Activated CD8-positive, alpha-beta memory T cell treated with anti-CD3 and anti-CD28 coated beads, Interleukin-2, amount 50 U/mL, for 1 hour (primary cell): Measurements from ENCODE around the gene ITGA11.

ENCODE experiments used
- DNase-seq: peaks from one replicate; pipeline ENCODE4 v3.0.0-alpha.2; 2020; ENCODE audit errors: extremely low read depth

ITGA11 gene

DNA sequence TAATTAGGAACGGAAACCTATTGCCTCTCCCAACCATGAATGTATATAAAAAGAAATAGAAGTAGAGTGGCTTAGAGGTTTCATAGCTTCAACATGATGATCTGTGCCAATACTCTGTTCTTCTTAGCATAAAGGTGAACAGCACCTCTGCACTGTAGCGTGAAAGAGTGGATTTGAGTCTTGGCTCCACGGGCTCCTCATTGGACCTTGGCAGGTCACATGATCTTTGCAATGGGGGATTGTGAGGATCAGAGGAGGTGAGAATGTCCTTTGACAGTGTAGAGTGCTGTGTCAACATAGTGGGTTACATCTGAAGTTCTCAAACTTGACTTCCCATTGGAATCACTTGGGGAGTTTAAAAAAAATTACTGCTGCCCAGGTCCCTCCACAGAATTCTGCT is 103.0 kb downstream of the ITGA11 start:
- DNase-seq = no peak

DNA sequence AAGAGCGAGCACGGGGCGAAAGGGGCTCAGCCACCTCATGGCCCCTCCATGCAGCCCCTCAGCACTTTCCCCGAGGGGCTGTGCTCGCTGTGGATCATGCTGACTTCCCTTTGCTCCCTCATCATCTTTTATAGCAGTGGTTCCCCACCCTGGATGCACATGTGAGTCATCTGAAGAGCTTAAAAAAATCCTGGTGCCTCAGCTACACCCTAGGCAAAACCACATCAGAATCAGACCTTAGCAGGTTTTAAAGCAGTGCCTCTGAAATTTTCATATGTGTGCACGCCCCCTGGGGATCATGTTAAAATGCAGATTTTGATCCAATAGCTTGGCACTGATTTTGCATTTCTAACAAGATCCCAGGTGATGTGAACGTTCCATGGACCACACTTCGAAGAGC is 103.5 kb downstream of the ITGA11 start:
- DNase-seq = no peak

DNA sequence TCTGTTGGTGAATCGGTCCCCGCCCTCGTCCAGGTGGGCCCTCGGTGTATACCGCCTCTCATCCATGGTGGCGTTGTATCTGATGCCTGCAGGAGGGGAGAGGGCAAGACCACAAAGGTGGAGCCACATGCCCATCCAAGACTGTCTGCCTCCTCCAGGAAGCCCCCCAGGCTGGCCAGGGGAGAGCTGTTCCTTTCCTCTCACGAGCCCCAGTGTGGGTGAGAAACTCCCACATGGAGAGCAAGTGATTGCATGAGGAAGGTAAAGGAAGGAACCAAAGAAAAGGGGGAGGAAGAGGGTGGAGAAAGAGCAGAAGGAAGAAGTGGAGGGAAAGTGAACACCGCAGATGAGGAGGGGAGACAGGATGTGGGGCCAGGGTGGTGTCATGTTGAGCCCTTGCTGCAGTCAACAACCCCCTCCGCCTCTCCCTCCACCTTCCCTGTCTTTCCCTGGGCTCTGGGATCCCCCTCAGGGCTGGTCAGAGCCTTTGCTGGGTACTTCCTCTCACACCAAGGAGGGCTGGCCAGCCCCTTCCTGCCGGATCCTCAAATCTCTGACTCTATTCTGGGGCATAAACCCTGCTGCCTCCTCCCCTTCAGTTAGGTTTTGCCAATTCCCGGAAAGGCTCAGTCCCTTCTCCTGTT is 105.1 kb downstream of the ITGA11 start:
- DNase-seq = no peak

DNA sequence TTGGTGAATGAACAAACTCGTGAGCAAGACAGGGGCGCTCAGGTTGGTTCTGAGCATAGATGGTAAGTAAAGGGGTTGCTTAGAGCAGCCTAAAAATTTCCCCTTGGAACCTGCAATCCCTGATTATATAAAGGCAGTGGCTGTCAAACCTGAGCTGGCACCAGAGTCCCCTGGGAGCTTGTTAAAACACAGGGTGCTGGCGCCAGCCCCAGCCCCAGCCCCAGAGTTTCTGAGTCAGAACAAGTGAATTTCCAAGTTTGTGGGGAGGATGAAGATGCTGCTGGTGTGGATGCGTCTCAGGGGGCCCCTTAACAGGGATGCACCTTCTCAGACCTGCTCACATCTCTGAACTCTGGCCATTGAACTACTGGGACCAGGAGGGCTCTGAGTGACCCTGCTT is 106.2 kb downstream of the ITGA11 start:
- DNase-seq = no peak

DNA sequence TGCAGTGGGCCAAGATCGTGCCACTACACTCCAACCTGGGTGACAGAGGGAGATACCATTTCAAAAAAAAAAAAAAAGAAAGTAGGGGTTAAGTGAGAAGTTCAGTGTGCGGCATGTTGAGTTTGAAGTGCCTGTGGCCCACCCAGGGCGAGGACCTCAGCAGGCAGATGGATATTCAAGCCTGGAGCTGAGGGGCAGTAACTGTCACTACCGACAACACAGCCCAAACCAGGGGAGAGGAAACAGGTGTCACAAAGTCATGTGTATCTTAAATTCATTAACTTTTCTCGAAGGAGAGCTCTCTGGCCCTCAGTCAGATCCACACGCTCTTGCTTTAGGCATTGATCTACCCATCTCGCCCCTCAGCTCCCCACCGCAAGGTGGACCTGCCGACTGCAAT is 109.2 kb downstream of the ITGA11 start:
- no peak for DNase-seq

DNA sequence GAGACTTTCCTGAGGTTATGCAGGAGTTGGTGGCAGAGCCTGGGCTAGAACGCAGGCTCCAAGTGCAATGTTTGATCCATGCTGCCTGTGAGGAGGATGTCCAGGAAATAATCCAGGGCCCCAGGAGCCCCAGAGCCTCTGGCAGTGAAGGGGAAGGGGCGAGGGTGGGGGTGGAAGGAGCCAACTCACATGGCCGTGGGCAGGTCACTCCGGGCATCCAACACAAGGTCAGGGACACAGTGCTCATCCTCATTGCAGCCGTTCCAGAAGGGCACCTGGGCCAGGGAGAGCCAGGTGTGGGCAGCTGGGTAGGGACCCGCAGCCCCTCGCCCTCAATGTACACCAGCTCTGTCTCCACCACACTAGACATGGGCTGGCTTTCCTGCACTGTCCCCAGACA is 110.7 kb downstream of the ITGA11 start:
- DNase-seq = no peak

DNA sequence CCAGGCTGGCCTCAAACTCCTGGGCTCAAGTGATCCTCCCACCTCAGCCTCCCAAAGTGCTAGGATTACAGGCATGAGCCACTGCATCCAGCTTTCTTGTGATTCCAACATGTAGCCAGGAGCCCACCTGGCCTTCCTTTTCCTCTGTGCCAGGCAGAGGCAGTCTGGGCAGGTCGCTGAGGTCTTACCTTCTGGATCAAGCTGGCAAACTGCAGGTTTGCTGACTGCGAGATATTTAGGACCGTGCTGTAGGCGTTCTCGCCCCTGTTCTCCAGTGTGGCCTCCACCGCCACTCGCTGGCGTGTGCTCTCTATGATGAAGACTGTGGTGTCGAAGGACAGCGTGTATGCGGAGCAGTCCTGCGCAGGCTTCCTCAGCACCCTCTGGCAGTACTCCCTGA is 112.0 kb downstream of the ITGA11 start:
- no peak for DNase-seq

DNA sequence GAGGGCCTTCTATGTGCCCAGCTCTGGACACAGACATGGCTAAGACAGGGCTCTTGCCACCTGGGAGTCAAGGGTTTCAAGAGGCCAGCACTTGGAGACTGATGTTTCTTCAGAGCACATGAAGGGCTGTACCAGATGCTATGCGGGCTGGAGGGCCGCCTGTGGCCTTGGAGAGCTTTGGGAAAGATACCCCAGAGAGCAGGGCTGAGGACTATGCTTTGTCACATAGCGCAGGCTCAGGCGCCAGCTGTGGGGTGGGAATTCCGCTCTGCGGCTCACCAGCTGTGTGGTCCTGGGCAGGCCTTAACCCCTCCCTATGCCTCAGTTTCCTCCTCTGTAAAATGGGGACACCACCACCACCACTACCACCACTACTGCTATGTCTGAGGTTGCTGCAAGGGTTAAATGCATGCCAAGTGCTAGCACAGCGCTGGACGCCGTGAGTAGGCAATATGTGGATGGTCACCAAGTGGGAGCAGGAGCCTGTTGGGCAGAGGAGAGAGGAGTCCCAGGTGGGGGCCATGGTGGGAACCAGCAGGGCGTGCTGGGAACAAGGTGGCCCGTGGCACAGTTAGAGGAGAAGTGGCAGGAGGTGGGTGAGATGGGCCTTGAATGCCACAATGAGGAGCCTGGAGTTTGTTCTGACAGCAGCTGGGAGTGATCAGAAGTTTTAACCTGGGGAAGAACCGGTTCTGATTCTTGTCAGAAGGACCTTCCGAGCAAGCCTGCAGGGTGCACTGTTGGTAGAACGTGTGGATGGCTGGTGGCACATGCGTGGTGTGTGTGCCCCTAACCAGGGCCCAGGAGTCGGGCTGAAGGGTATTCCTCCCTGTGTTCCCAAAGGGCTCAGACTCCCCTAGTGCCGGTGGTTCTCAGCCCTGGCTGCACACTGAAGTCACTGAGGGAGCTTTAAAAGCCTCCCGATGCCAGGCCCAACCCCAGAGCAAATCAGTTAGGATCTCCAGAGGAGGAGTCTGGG is 112.7 kb downstream of the ITGA11 start:
- DNase-seq = no peak

DNA sequence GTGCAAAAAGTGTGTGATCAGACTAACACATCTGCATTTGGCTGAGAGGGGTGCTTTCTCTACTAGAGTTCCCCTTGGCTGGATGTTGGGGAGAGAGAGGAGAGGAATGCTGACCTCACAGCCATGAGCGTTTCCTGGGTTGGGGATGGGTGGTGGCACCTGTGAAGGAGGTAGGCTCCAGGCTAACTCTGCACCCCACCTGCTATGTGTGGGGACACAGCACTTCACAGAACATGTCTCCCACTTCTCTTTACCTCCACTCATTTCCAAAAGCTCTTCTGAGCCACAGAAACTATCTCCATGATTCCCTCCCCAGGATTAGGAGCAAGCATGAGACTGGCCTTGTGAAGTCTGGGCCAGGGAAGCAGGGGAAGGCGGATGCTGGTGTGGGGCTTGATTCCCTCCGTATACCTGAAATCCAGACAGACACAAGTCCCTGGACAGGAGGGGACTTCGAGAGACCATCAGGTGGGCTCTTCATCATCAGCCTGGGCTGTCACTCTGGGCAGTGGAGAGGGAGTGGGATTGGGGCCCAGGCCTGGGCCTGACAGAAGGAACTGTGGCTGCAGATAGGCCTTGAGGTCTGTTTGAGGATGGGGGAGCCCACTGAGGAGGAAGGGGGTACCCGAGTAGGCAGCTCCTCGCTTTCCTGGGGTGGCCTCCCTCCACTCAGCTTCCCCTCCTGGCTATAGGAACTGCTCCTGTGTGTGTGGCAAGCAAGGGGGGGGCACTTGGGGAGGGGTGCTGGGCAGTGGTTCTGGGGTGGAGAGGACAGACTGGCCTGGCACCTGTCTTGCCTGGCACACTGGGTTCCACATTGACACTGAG is 113.7 kb downstream of the ITGA11 start:
- DNase-seq = no peak

DNA sequence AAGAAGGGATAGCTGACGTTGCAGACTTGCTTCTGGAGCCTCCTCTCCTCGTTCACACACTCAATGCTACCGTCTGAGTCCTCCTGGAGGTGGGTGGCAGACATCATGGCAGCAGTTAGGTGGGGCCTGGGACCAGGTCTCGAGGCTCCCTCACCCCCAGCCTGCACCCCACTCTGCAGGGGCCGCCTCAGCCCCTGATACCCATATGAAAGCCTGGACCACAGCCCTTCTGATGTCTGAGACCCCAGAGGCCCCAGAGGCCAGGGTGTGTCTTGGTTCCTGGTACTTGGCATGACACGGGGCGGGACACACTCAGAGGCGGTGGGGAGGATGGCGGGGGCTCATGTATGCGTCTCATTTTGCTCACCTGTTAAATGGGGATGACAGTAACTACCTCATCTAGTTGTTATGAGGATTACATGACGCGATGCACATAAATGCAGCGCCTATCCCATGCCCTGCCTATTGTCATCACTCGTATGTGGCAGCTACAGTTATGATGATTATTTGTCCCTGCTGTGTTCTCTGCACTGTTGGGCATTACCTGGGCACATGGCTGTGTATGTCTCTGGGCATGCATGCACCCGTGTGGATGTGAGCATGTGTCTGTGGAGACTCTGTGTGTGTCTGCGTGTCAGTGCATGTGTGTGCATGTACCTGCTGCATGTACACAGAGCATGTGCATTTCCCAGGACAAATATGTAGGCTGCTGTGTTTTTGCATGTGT is 114.5 kb downstream of the ITGA11 start:
- no peak for DNase-seq

DNA sequence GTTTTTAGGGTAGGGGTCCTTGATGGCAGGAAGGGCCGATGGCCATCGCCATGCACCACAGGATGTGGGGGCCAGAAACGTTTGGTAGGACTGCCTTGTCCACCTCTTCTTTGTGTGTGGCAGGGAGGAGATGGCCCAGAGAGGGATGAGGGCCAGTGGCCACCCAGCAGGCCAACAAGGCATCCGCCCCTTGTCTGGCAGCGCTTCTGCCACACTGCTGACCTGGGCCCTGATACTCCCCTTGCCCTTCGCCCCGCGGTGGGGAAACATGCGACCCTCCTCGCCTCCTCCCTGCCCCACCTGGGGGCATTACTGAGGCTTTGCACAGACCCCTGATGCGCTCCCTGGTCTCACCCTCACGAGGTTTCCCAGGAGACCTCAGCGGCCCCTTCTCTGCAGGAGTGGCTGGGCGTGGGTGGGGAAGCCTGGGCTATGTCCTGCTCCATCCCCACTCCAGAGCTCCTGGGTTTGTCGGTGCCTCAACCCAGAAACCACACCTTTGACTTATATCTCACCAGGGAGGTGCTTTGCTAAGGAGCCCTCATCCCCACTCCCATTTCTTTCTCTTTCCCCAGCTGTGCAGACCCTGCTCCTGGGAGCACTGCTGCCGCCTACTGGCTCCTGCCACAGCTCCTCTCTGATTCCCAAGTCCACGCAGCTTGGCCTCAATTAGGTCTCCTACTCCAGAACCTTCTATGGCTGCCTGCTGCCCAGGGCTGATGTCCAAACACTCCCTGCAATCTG is 115.7 kb downstream of the ITGA11 start:
- DNase-seq = no peak

DNA sequence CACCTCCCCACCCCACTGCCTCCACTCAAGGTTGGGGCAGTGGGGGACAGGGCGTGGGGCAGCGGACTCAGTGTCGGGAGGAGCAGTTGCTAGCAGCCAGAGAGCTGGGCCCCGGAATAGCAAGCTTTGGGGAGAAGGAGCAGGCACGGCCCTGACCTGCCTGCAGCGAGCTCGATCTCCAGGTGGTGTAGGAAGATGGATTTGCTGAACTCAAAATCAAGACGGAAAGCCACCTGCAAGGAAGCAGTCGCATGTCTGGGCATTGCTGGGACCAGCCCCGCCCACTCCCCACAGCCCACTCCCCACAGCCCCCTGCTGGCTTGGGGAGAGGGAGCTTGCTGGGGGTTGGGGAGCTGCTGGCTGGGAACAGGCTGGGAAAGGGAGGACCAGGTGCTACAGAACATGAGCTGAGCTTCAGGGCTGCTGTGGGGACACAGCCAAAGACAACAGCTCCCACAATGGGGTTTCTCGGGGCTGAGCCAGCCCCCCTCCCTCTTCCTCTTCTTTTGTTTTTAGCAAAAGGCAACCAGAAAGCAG is 116.4 kb downstream of the ITGA11 start:
- DNase-seq = no peak

DNA sequence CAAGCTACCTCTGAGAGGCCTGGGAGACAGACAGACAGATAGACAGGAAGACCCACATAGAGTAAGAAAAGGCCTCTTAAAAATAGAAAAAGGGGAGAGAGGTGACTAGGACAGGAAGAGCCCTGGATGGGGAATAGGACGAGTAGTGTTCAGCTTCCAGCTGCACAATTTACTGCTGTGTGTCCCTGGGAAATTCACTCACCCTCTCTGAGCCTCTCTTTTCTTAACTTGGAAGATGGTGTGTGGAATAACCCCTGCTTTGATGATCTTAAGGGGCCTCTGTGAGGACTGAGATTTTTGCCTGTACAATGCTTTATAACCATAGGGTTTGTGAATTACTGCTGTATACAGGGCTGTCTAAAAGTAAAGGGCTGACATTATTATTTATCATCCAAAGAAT is 116.9 kb downstream of the ITGA11 start:
- DNase-seq = no peak

DNA sequence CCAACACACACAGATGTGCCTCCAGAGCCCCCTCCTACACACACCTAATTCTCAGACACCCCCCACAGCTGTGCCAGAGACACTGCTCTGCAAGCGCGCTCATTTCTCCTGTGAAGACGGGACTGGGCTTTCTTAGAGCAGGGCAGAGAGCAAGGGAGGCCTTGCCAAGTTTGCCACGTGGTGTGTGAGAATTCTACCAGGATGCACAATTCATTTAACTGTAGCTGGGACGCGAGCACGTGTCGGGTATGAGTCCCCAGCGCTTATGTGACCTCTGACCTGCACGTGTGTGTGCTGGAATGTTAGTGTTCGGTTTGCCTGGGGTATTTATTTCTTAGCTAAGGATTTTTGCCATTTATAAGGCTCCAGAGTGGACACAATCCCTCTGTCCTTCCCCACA is 117.4 kb downstream of the ITGA11 start:
- no peak for DNase-seq

DNA sequence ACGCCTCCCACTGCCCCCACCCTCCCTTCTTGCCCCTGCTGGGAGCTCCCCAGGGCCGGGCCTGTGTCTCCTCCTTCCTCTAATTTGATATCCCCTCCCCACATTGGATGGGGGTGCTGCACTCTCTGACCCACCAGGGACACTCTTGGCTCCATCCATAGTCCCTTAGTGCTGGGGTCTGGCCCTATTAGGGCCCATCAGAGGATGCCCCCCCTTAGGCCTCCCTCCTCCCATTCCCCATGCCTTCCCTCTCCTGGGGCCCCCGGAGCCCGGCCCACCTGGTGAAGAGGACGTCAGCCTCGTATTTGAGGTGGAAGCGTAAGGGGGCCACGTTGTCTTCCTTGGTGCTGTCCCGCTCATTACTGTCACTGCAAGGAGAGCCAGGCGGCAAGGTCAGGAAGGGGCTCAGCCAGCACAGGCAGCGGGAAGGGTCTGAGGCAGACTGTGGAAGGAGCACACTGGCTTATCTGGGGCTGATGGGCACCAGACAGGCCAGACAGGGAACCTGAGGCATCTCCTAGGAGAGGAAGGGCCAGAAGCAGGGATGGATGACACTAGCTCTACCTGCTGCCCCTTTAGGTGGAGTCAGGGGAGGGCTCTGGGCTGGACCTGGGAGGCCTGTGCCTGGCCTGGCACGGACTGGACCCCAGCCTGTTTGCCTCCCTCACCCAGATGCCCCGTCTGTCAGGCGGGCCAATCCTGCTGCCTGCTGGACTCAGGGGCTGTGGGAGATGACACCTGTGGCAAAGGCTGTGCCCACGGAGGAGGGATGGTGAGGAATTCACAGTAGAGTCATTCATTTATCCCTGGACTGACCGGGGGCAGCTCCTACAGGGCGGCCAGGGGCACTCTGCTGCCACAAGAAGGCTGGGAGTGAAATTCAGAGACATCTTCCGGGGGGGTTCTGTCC is 118.2 kb downstream of the ITGA11 start:
- DNase-seq = no peak

DNA sequence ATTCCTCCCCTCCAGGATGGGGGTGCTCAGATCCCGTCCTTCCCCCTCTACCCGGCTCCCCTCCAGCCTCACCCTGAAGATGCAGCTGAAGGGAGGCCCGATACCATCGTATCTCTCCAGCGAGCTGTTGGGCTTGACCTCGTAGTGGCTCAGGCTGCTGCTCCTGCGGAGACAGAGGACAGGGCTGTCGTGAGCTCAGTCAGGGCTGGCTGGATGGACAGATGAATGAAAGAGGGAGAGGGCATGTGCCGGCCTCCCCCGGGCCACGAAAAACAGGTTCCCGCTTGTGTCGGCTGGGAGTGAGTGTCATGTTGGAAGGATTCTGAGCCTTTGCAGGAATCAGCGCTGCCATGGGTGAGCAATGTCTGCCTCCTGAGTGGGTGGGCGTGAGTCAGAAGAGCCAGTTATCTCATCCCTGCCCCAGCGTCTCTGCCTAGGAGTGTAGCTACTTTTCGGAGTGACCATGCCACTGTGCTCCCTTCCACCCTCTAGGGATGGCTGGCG is 119.2 kb downstream of the ITGA11 start:
- DNase-seq = no peak

DNA sequence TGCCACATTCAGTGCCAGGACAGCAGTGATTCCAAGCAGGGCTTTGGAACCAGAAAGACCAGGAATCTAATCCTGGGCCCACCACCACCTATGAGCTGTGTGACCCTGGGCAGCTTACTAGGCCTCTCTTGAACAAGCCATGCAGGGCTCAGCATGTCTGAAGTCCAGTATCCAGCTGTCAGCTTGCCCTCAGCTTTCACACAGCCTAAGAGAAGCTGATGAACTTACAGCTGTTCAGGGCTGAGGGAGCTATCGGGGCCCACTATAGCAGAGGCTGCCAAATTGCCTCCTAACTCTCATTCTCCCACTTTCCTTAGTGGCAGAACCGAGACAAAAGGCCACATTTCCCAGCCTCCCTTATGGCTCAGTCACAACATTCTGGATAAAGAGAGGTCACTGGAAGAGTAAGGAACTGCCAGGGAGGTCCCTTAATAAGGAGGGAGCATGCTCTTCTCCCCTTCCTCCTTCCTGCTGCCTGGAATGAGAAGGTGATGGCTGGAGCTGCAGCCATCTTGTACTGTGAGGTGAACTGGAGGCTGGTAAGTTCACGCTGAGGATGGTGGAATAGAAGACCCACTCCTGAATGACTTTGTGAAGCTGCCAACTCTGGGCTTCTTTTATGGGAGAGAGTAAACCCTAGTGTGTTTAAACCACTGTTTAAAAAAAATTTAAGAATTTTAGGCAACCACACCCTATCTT is 120.0 kb downstream of the ITGA11 start:
- no peak for DNase-seq

DNA sequence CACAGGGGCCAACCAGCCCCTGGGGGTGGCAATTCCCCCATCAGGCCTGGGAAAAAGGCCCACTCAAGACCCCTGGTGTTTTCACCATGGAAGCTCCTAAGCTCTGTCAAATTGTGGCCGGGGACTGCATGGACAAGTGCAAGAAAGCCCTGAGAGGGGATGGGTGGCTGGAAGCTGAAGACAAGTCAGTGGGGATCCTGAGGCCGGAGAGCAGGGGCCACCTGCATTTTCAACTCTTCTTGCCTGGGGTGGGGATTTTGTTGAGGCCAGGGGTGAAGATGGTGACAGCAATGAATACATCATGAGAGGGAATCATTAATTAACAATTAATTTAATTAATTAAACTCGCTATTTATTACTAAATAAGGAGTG is 120.5 kb downstream of the ITGA11 start:
- no peak for DNase-seq
